Endothelial cell of umbilical vein (primary cell): ENCODE measurements around the gene EIF2B1.

Experiments used
- CTCF ChIP-seq, 2 donors: IDR thresholded peaks; 1 replicate in 1 of 2; 2 replicates in 1 of 2; pipeline ENCODE4 v1.5.1; 2011; ENCODE audit warnings: low read length in 2 of 2, mild to moderate bottlenecking in 2 of 2, moderate library complexity in 2 of 2, control low read depth in 1 of 2, inconsistent platforms in 1 of 2, low read depth in 1 of 2; ENCODE audit not compliant: insufficient read depth in 1 of 2; ENCODE audit errors: extremely low read depth in 1 of 2
- EZH2 ChIP-seq: IDR thresholded peaks from 2 replicates; pipeline ENCODE4 v1.6.1; 2012; ENCODE audit warnings: borderline replicate concordance, low read depth, mild to moderate bottlenecking, moderate library complexity, low read length, inconsistent platforms; ENCODE audit not compliant: severe bottlenecking
- FOS ChIP-seq: IDR thresholded peaks from 2 replicates; pipeline ENCODE4 v1.6.1; 2011; ENCODE audit warnings: mild to moderate bottlenecking, low read length, moderate library complexity, borderline replicate concordance; ENCODE audit not compliant: insufficient read depth
- JUN ChIP-seq: IDR thresholded peaks from 2 replicates; pipeline ENCODE4 v1.6.1; 2011; ENCODE audit warnings: borderline replicate concordance, low read depth; ENCODE audit not compliant: insufficient read length, insufficient read depth
- MAX ChIP-seq: IDR thresholded peaks from 2 replicates; pipeline ENCODE4 v1.6.1; 2011; ENCODE audit not compliant: insufficient read depth, insufficient read length
- MYC ChIP-seq: IDR thresholded peaks from one replicate; pipeline ENCODE4 v1.6.1; 2011; ENCODE audit warnings: mild to moderate bottlenecking, low read depth, low read length
- POLR2A ChIP-seq: IDR thresholded peaks from 2 replicates; pipeline ENCODE4 v1.6.1; 2012; ENCODE audit warnings: low read depth, mild to moderate bottlenecking, control low read depth, low read length
- POLR2AphosphoS5 ChIP-seq: IDR thresholded peaks from 2 replicates; pipeline ENCODE4 v1.6.1; 2012; ENCODE audit warnings: low read depth, mild to moderate bottlenecking, control low read depth, low read length, moderate library complexity; ENCODE audit not compliant: insufficient read depth

GRCh38 chr12:123572391-123572790 is 61.1 kb downstream of the EIF2B1 start:
- no peak for TF ChIP-seq CTCF (IDR thresholded peaks at IDR 0.05; ENCODE audit: extremely low read depth in 1 of 2, insufficient read depth in 1 of 2, low read depth in 1 of 2, low read length in 2 of 2)
- no peak for TF ChIP-seq EZH2
- no peak for TF ChIP-seq MYC
- no peak for TF ChIP-seq JUN
- TF ChIP-seq POLR2AphosphoS5: no peak
- no peak for TF ChIP-seq FOS
- TF ChIP-seq MAX: no peak
- TF ChIP-seq POLR2A: no peak
